HTR-8/SVneo (cell line): ENCODE measurements around the gene YPEL3.

Experiments used
- DNase-seq: peaks from one replicate; pipeline ENCODE4 v3.0.0; 2011; ENCODE audit warnings: low spot score, mixed read lengths; ENCODE audit not compliant: insufficient read length
- FAIRE-seq: peaks from 2 replicates; lab custom pipeline; 2011; peaks lifted over from hg19 to GRCh38; lab: Jason Lieb, UNC

The YPEL3 gene

DNA sequence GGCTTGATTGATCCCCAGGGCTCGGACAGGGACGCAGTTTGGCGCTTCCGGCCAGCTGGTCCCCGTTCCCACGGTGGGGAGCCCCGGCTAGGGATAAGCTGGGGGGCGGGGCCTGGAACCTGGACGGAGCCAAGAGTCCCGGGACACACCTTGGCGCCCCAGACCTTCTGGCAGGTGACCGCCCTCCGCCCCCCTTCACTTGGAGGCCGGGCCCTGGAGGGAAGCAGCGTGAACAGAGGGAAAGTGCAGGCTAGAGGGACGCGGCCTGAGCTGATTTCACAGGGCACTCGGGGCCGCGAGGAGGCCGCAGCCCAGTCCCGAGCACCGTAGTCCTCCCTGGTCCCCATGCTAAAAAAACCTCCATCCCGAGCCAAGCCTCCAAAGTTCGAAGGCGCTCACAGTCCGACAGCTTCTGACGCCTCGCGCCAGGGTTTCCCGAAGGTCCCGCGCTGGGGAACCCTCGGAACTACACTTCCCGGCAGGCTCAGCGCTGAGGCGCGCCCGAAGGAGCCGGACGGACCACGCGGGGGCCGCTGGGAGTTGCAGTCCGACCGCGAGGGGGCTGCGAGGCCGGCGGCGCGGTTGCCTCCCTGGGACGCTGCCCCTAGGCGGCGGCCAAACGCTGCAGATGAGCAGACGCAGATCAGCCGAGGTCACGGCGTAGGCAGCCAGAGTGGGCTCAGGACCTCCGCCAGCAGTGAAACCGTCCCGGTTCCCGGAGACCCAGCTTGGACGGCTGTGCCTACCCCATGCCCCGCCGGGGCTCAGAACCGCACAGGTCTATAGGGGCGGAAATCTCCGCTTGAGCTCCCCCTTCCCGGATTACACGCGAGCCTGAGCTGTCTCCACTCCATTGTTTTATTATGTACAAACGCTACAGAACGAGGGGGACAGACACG is 4.3 kb downstream of the YPEL3 start, which contains the start of gene TBX6:
TBX6 (minus strand) TSS at position 451 of the 899 bp plus-strand sequence. CDS start 731 bp downstream, outside the sequence.
- FAIRE-seq = no peak
- DNase-seq = peak; percentile 88

DNA sequence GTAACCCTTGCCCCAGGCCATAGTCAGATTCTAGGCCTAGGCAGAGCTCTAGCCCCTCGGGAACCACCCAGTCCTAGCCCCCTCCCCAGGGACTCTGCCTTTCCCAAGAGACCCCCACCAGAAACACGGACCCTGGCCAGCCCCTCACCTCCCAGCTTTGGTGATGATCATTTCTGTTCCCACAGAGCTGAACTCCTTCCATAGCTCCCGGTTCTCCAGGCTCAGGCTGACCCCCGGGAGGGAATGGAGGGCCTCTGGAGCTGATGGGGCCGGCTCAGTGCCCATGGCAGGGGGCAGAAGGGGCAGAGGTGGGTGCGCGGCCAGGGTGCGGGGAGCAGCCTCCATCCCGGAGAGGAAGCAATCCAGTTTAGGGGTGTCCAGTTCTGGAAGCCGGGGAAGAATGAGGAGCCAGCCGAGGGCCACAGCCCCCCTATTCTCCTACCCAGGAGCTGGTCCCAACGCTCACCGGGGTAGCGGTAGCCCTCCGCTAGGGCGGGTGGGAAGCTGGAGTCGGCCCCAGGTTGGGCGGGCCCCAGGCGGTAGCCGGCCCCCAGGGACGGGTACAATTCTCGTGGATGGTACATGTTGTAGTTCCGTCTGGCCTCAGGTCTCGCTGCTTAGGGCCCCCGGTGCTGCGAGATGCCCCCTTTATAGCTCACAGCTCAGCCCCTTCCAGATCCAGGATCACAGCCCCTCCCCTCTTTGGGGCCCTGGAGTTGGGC is 5.2 kb downstream of the YPEL3 start:
- no peak for DNase-seq
- FAIRE-seq = no peak

DNA sequence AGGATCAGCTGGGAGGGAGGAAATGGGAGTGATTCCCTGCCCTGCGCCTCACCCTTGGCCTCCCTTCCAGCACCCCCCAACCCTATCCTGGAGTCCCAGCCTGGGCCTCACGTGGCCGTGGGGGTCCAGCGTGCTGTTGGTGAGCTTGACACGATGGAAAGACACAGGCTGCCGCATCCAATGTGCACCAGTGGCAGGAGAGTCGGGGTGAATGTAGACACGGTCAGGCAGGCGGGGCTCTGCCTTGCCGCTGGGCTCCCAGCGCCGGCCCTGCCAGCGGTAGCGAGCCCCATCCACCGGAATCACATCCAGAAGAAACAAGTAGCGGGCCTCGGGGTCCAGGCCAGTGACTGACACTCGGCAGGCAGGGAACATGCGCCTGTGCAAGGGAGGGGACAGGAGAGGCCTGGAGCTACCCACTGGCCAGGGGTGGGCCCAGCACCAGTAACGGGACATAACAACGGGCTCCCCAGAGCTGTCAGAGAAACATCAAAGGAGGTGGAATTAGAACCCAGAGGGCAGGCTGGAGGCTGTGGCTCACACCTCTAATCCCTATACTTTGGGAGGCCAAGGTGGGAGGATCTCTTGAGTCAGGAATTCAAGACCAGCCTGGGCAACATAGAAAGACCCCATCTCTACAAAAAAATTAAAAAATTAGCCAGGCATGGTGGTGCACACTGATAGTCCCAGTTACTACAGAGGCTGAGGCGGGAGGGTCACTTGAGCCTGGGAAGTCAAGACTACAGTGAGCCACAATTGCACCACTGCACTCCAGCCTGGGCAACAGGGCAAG is 7.0 kb downstream of the YPEL3 start:
- DNase-seq (no peak), FAIRE-seq (no peak)

DNA sequence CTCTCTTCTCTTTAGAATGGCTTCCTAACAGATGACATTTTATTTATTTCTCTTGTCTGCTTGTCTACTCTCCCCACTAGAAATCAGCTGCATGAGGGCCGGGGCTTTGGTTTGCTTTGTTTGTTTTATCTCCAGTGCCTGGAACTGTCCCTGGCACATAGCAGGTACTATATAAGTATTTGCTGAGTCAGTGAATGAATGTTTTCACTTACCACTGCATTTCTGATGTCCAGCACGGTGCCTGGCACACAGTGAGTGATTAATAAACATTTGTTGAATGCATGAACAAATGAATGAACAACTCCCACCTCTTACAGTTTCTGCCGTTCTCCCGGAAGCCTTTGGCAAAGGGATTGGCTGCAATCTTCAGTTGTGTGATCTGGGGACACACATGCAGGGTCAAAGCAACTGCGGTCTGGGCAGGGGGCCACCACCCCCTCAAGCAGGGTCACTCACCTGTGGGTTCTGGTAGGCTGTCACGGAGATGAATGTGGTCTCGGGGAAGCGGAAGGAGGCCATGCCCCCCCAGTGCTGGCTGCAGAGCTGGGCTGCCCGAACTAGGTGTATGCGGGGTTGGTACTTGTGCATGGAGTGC is 7.7 kb downstream of the YPEL3 start:
- FAIRE-seq (no peak), DNase-seq (no peak)

DNA sequence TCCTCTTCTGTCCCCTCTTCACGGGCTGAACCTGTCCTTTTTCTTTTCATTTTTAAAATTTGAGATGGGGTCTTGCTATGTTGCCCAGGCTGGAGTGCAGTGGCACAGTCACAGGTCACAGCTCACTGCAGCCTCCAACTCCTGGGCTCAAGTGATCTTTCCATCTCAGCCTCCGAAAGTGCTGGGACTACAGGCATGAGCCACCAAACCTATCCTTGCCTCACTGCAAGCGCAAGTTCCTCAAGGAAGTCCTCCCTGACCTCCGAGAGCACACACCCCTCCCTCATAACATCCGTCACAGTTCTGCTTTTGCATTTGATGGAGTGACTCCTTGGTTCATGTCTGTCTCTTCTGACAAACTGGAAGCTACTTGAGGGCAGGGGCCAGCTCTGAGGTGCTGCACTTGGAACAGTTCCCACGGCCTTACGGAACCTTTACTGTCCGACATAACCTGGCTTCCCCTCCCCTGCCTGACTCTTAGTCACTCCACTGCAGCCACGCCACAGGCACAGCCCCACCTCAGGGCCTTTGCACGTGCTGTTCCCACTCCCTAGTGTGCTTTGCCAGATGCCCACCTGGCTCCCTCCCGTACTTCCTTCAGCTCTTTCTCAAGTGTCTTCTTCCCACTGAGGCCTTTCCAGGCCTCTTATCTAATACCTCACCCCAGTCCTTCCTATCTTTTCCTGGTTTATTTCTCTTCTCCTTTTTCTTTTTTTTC is 8.7 kb downstream of the YPEL3 start:
- DNase-seq (no peak), FAIRE-seq (no peak)

DNA sequence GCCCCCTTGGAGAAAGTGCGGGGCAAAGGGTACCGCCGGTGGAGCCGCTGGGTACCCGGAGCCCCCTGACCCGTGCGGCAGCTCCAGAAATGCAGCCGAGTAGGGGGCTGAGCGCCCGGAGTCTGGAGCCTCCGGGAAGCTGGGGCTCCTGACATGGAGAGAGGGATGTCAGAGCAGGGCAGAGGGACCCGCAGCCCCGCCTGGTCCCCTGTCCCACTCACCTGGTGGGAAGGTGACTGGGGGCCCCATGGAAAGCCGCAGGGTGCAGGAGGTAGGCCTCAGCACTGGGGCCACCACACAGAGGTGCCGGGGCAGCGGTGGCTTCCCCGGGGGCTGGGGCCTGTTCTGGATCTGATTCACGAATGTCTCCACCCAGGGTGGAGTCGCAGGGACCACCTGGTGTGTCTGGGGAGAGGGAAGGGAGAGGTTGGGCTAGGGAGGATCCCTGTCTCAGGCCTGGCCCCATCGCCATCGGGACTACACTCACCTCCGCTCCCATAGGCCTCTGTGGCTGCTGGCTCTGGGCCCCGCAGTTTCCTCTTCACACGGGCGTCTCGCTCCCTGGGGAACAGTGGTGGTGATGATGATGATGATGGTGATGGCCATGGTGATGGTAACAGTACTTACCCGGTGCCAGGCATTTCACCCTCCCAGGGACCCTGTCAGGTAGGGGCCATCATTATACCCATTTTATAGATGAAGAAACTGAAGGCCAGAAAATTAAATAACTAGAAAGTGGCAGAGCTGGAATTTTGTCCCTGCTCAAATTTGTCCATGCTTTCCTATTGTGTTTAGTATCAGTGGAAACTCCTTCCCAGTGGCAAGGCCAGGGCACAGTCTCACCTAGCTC is 9.5 kb downstream of the YPEL3 start:
- FAIRE-seq = no peak
- no peak for DNase-seq

DNA sequence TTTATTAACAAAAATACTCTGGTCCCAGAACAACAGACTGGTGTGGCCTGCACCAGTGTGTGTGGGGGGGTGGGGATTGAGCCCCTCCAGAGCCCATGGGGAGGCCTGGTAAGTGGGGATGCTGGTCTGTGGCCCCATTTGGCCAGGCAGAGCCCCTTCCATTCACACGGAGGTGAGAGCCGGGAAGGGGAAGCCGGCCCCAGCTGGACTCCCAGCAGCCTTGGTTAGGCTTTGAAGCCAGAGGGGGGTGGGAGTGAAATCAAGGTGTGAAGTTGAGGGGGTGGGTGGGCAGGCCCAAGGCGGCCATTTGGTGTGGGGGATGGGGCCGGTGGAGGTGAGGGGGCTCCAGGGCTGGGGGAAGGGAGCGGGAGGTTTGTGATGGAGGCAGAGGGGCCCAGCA is 10.2 kb downstream of the YPEL3 start:
- no peak for FAIRE-seq
- no peak for DNase-seq

DNA sequence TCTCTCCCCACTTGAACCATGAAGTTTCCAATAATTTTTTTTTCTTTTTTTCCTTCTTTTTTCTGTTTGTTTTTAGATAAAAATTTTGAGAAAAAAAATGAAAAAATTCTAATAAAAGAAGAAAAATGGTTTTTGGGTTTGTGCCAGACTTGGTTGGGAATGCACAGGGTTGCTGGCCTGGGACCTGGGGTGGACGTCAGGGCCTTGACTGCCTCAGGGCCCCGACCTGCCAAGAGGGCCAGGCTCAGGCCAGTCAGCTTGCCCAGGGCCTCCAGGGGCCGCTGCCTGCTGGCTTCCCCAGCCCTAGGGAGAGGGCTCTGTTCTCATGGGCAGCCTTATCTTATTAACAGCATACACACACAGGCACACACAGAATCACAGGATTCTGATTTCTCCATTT is 10.8 kb downstream of the YPEL3 start:
- no peak for DNase-seq
- FAIRE-seq = no peak

DNA sequence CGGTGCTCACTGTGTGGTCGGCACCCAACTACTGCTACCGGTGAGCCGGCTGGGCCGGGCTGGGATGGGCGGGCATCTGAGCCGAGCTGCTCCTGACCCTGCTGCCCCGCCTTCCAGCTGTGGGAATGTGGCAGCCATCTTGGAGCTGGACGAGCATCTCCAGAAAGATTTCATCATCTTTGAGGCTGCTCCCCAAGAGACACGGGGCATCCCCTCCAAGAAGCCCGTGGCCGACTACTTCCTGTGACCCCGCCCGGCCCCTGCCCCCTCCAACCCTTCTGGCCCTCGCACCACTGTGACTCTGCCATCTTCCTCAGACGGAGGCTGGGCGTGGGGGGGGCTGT is 11.2 kb downstream of the YPEL3 start:
- FAIRE-seq = no peak

DNA sequence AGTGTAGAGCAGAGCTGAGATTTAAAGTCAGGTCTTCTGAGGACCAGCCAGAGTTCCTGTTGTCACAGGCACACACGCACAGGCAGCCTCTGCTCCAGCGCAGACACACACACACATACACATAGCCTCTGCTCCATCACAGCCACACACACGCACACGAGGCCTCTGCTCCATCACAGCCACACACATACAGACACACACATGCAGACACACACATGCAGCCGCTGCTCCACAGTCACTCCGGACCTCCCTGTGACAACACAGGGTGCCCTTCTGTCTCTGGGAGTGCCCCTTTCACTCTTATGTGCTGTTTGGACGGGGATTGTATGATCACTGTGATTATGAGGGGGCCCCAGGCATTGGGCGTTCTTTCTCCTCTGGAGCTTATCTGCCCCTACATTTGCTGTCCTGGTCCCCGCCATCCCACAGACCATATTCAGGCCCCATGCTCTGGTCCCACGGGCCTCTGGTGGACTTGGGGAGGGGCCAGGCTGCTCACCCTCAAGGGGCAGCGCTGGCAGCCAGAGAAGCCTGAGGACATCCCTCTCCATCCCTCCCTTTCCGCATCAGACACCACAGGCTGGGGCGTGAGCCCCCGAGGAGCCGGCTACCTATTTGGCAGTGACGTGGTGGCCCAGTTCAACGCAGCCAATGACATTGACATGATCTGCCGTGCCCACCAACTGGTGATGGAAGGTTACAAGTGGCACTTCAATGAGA is 11.8 kb downstream of the YPEL3 start:
- no peak for FAIRE-seq

More for the DNA sequence above, 11.2 kb downstream of the YPEL3 start:
- DNase-seq = no peak

DNA sequence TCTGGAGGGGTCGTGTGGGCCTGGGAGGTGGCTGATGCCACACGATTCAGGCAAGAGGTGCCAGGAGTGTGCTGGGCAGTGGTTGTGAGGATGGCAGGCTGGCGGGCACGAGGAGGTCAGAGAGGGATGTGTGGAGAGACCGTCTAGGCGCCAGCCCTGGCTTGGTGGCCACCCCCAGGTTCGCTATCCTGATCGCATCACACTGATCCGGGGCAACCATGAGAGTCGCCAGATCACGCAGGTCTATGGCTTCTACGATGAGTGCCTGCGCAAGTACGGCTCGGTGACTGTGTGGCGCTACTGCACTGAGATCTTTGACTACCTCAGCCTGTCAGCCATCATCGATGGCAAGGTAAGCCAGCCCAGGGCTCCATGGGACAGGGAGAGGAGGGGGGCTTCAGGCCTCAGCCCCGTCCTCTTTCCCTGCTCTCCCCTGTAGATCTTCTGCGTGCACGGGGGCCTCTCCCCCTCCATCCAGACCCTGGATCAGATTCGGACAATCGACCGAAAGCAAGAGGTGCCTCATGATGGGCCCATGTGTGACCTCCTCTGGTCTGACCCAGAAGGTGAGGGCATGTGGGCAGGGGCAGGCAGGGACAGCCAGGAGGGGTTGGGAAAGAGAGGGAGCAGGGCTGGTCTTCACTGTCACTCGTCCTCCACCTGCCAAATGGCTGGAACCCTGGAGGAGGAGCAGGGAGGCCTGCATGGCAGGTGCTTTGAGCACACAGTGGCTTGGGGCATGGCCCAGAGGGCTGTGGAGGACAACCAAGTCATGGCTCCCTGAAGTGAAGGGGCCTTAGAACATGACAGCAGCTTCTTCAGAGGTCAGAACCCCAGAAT is 12.6 kb downstream of the YPEL3 start:
- DNase-seq (no peak), FAIRE-seq (no peak)

More for the DNA sequence above, 11.8 kb downstream of the YPEL3 start:
- DNase-seq = no peak

DNA sequence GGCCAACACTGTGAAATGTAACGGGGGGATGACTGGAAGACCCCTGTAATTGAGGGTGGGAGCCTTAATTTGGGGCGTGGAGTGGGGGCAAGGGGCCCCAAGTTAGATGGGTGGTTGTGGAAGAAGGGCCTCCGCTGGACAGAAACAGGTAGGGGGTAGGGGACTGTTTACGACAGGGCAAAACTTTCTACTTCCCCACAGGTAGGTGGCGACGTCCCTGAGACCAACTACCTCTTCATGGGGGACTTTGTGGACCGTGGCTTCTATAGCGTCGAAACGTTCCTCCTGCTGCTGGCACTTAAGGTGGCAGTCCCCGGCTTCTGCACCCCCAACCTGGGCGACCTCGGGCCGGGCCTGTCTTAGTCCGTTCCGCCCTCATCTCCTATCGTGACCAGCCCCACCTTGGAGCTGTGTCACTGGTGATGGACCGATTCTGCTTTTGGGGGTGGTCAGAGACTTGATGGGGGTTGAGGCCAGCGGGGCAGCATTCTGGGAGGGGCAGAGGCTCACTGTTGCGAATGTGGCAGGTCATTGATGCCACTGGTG is 13.4 kb downstream of the YPEL3 start:
- FAIRE-seq = no peak

DNA sequence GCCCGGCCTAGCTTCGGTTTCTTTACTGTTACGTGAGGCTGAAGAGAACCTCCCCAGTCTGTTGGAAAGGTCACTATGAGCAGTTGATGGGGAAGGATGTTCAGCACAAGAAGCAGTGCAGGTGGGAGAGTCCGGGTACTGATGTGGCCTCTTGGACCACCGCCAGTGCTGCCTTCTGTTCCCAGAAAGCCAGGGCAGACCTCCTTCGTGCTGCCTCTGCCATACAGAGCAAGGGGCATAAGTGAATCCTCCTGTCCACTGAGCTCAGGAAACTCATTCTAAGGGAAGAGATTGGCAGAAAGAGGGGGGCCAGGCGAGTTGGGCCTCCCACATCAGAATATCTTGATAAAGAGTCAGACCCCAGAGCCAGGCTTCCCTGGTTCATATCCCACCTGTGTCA is 16.5 kb downstream of the YPEL3 start:
- DNase-seq (no peak), FAIRE-seq (no peak)

More for the DNA sequence above, 13.4 kb downstream of the YPEL3 start:
- DNase-seq = no peak

DNA sequence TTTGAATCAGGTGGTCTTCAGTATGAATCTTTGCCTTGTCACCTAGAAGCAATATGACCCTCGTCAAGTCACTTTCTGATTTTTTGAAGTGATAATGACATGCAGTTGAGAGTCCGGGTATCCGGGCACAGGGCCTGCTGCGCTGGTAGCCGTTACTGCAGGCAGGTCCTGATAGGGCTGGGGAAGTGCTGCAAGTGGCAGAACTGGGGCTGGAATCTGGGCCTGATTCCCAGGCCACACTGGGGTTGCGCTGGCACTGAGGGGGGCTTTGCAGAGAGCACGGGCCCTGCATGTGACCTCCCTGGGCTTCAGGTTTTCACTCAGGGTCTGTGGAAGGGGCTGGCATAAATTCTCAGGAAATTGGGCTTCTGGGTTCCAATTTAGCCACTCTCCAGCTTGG is 17.3 kb downstream of the YPEL3 start:
- FAIRE-seq (no peak), DNase-seq (no peak)

DNA sequence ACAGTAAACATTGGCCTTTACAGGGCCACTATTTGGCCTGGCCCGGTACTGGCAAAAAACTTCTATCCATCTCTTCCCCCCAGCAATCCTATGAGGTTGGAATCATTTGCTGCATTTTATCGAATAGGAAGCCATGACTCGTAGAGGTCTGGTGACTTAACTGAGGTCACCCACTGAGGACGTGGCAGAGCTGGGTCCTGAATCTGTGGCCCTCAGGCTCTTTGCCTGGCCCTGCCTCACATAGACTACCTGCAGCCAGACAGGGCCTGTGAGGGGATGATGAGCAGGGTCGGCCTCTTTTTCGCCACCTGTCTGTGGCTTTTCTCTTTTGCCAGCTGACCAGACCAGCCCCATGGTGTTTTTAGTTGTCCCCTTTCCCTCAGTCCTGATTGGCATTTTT is 18.4 kb downstream of the YPEL3 start:
- no peak for FAIRE-seq
- no peak for DNase-seq

DNA sequence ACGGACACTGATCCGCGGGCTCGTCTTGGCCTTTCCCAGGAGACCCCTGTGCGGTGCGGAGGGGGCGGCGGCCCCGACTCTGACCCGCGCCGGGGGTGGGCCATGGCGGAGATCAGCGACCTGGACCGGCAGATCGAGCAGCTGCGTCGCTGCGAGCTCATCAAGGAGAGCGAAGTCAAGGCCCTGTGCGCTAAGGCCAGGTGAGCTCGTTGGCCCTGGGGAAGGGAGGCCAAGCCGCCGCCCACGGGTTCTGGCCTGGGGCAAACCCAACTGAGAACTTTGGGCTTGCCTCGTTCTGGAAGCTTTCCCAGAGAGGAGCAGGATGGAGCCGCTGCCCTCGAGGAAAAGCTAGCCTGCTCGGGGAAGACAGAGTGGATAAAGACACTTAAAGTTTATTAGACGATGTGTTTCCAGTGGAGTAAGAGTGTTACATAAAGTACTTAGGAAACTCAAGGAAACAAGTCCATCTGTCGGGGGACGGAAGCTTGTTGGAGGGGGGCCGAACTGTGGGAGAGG is 19.7 kb downstream of the YPEL3 start:
- FAIRE-seq (no peak), DNase-seq (no peak)
